ENCODE data around the gene EML6.

EML6 gene

GRCh38 chr2:54924121-54924520, 200.7 kb downstream of the EML6 start:
- no peak for DNase-seq (ENCODE audit: low read depth)
- H3K4me3 ChIP-seq (ENCODE audit: low read depth, low read length) = no peak overlapping the region

GRCh38 chr2:54925022-54925421, 201.6 kb downstream of the EML6 start:
- no peak for DNase-seq (ENCODE audit: low read depth)
- no peak overlapping the region for H3K4me3 ChIP-seq (ENCODE audit: low read depth, low read length)

- DNase-seq (ENCODE audit: low read depth) = no peak
- no peak overlapping the region for H3K4me3 ChIP-seq (ENCODE audit: low read depth, low read length)
Measured at GRCh38 chr2:54927085-54927750, 203.8 kb downstream of the EML6 start.

- DNase-seq (ENCODE audit: low read depth) = no peak
- no peak overlapping the region for H3K4me3 ChIP-seq (ENCODE audit: low read depth, low read length)
Measured at GRCh38 chr2:54927751-54928615, 204.5 kb downstream of the EML6 start.

- H3K4me3 ChIP-seq (ENCODE audit: low read depth, low read length) = no peak overlapping the region
- DNase-seq (ENCODE audit: low read depth) = no peak
Measured at GRCh38 chr2:54928719-54929118, 205.3 kb downstream of the EML6 start.

- H3K4me3 ChIP-seq (ENCODE audit: low read depth, low read length) = no peak overlapping the region
- DNase-seq (ENCODE audit: low read depth) = no peak
Measured at GRCh38 chr2:54931473-54931872, 208.0 kb downstream of the EML6 start.

GRCh38 chr2:54935389-54935788, 211.9 kb downstream of the EML6 start:
- no peak overlapping the region for H3K4me3 ChIP-seq (ENCODE audit: low read depth, low read length)
- no peak for DNase-seq (ENCODE audit: low read depth)

GRCh38 chr2:54936766-54937165, 213.3 kb downstream of the EML6 start:
- DNase-seq (ENCODE audit: low read depth) = no peak
- no peak overlapping the region for H3K4me3 ChIP-seq (ENCODE audit: low read depth, low read length)

- DNase-seq (ENCODE audit: low read depth) = no peak
Measured at GRCh38 chr2:54939446-54940118, 216.1 kb downstream of the EML6 start.

GRCh38 chr2:54940723-54941122, 217.3 kb downstream of the EML6 start:
- no peak for DNase-seq (ENCODE audit: low read depth)
- no peak overlapping the region for H3K4me3 ChIP-seq (ENCODE audit: low read depth, low read length)

More at GRCh38 chr2:54939446-54940118, 216.1 kb downstream of the EML6 start:
- H3K4me3 ChIP-seq (ENCODE audit: low read depth, low read length) = no peak overlapping the region

- no peak overlapping the region for H3K4me3 ChIP-seq (ENCODE audit: low read depth, low read length)
- no peak for DNase-seq (ENCODE audit: low read depth)
Measured at GRCh38 chr2:54941248-54941984, 218.0 kb downstream of the EML6 start.

GRCh38 chr2:54942373-54942772, 218.9 kb downstream of the EML6 start:
- H3K4me3 ChIP-seq (ENCODE audit: low read depth, low read length) = no peak overlapping the region
- no peak for DNase-seq (ENCODE audit: low read depth)

GRCh38 chr2:54944724-54945326, 221.4 kb downstream of the EML6 start:
- DNase-seq (ENCODE audit: low read depth) = no peak
- no peak overlapping the region for H3K4me3 ChIP-seq (ENCODE audit: low read depth, low read length)

GRCh38 chr2:54945391-54946219, 222.1 kb downstream of the EML6 start:
- peak; percentile 71 for DNase-seq (ENCODE audit: low read depth)
- no peak overlapping the region for H3K4me3 ChIP-seq (ENCODE audit: low read depth, low read length)

- DNase-seq (ENCODE audit: low read depth) = no peak
- no peak overlapping the region for H3K4me3 ChIP-seq (ENCODE audit: low read depth, low read length)
Measured at GRCh38 chr2:54946220-54946805, 222.9 kb downstream of the EML6 start.

GRCh38 chr2:54947136-54947535, 223.7 kb downstream of the EML6 start:
- DNase-seq (ENCODE audit: low read depth) = no peak
- no peak overlapping the region for H3K4me3 ChIP-seq (ENCODE audit: low read depth, low read length)

GRCh38 chr2:54947646-54948045, 224.2 kb downstream of the EML6 start:
- no peak overlapping the region for H3K4me3 ChIP-seq (ENCODE audit: low read depth, low read length)
- DNase-seq (ENCODE audit: low read depth) = no peak

GRCh38 chr2:54948120-54948519, 224.7 kb downstream of the EML6 start:
- H3K4me3 ChIP-seq (ENCODE audit: low read depth, low read length) = no peak overlapping the region
- no peak for DNase-seq (ENCODE audit: low read depth)

All from skeletal muscle cell (primary cell).